IPS DF 6.9 (cell line): ENCODE measurements around the gene MMP21.

ENCODE experiments used
- DNase-seq: peaks from one replicate; pipeline ENCODE4 v3.0.0-alpha.2; 2013; ENCODE audit warnings: low read depth, low spot score
- H3K27ac ChIP-seq: one replicate; pipeline ENCODE4 v1.5.1; 2013; ENCODE audit warnings: low read length, control low read depth
- H3K27me3 ChIP-seq: 2 replicates; pipeline ENCODE4 v1.6.1; 2013; ENCODE audit warnings: mild to moderate bottlenecking, low read length; ENCODE audit not compliant: control insufficient read depth, insufficient read depth
- H3K36me3 ChIP-seq: 2 replicates; pipeline ENCODE4 v1.6.1; 2013; ENCODE audit warnings: low read length; ENCODE audit not compliant: control insufficient read depth, insufficient read depth
- H3K4me1 ChIP-seq: 2 replicates; pipeline ENCODE4 v1.6.1; 2013; ENCODE audit warnings: low read length; ENCODE audit not compliant: control insufficient read depth, insufficient read depth
- H3K4me3 ChIP-seq: 2 replicates; pipeline ENCODE4 v1.5.1; 2013; ENCODE audit warnings: mild to moderate bottlenecking, low read length
- H3K9me3 ChIP-seq: 2 replicates; pipeline ENCODE4 v1.6.1; 2013; ENCODE audit warnings: low read length, inconsistent platforms; ENCODE audit not compliant: control insufficient read depth, insufficient read depth
- WGBS: extraction: QIAGEN DNeasy Blood & Tissue Kit; methylation state at CpG from one replicate; pipeline ENCODE4 v1.1.7; 2013; ENCODE audit warnings: mixed read lengths, missing lambda C conversion rate; ENCODE audit not compliant: insufficient read length, insufficient coverage; 5-methylcytosine and 5-hydroxymethylcytosine counted together

MMP21 gene

GRCh38 chr10:125778556-125778955 is 2.9 kb upstream of the MMP21 start:
- H3K4me3 ChIP-seq = no peak overlapping the region
- no CpG with 5 or more reads among the region's 5 CpGs for WGBS

DNA sequence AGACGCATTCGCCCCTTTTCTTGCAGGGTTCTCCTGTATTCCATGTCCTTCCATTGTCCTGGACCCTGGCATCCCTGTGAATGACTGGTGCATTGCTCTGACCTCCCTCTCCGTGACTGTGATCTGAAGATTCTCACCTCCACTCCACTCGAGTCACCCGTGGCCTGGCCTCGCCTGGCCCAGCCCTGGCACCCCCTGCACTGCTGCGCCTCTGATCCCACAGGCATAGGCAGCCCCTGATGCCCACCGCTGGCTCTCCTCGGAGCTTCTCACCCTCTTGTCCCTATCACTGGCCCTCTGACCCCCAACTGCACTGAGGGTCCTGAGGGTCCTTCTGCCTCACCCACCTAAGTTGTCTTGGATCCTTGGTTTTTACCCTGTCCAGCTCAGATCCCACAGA is 2.2 kb upstream of the MMP21 start:
- WGBS = no CpG with 5 or more reads among the region's 9 CpGs
- no peak overlapping the region for H3K27ac ChIP-seq
- H3K27me3 ChIP-seq = no peaks in the 10 kb centered on the region
- no peaks in the 10 kb centered on the region for H3K9me3 ChIP-seq
- no peaks in the 10 kb centered on the region; the same call in 1 of the 2 replicates for H3K36me3 ChIP-seq
- no peak overlapping the region for H3K4me3 ChIP-seq
- H3K4me1 ChIP-seq = no peaks in the 10 kb centered on the region
- DNase-seq = no peak

More at GRCh38 chr10:125778556-125778955, 2.9 kb upstream of the MMP21 start:
- H3K9me3 ChIP-seq = no peaks in the 10 kb centered on the region
- no peaks in the 10 kb centered on the region for H3K4me1 ChIP-seq
- H3K36me3 ChIP-seq = no peaks in the 10 kb centered on the region; the same call in 1 of the 2 replicates
- no peak overlapping the region for H3K27ac ChIP-seq
- no peak for DNase-seq
- H3K27me3 ChIP-seq = no peaks in the 10 kb centered on the region

DNA sequence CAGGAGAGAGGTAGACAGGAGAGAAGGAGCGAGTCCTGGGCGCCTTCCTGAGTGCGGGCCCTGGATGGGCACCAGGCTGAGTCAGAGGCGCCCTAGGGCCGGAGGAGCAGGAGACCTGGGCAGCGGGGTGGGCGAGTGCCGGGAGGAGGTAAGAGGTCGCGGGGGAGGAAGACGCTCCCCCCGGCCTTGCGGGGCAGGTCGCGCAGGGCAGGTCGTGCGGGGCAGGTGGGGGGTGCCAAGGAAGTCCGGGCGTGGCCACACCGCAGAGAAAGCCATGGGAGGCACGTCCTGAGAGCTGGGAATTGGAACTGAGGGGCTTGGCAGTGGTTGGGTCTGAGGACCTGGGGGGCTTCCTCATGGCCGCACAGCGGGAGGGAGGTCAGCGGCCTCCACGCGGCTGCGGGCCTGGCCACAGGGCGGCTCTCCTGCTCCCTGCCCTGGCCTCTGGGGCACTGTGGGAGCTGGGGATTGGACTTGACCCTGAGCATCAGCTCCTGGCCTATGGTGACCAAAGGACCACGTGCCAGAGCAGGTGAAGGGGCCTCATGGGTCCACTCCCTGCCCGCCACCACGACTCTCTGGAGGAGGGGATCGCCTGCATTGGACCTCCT is 935 bp downstream of the MMP21 start:
- no peaks in the 10 kb centered on the region for H3K27me3 ChIP-seq
- DNase-seq = no peak
- no peaks in the 10 kb centered on the region for H3K4me1 ChIP-seq
- no peak overlapping the region for H3K4me3 ChIP-seq
- no peaks in the 10 kb centered on the region for H3K36me3 ChIP-seq
- H3K9me3 ChIP-seq = no peaks in the 10 kb centered on the region
- H3K27ac ChIP-seq = no peak overlapping the region
- no CpG with 5 or more reads among the region's 32 CpGs for WGBS

- no peak for DNase-seq
- Histone ChIP-seq H3K4me1 (no peaks in the 10 kb centered on the region), H3K36me3 (no peaks in the 10 kb centered on the region), H3K9me3 (no peaks in the 10 kb centered on the region), H3K27me3 (no peaks in the 10 kb centered on the region), H3K4me3 (no peak overlapping the region), H3K27ac (no peak overlapping the region)
- WGBS = no CpG with 5 or more reads among the region's 75 CpGs
These were observed 1.7 kb downstream of the MMP21 start for GRCh38 chr10:125773687-125774543.

DNA sequence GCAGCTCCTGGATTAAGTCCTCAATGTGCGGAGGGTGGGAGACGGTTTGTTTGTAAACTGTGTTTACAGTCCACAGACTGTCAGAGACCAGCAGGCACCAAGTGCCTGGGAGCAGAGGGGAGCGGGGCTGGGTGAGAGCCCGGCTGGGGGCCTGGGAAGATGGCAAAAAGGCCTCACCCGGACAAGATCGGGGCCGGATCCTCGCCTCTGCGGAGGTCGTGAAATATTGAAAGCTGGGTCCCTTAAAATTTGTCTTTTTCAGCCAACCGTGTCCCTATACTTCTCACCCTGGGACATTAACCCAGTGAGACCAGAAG is 2.8 kb downstream of the MMP21 start:
- Histone ChIP-seq H3K27ac (no peak overlapping the region), H3K4me3 (no peak overlapping the region), H3K9me3 (no peaks in the 10 kb centered on the region), H3K36me3 (no peaks in the 10 kb centered on the region), H3K27me3 (no peaks in the 10 kb centered on the region), H3K4me1 (no peaks in the 10 kb centered on the region)
- WGBS = no CpG with 5 or more reads among the region's 11 CpGs
- DNase-seq = no peak

GRCh38 chr10:125772112-125772863 is 3.3 kb downstream of the MMP21 start:
- no peak overlapping the region for H3K4me3 ChIP-seq
- H3K27ac ChIP-seq = no peak overlapping the region
- H3K27me3 ChIP-seq = no peaks in the 10 kb centered on the region
- WGBS = no CpG with 5 or more reads among the region's 28 CpGs
- H3K36me3 ChIP-seq = no peaks in the 10 kb centered on the region
- H3K4me1 ChIP-seq = no peaks in the 10 kb centered on the region
- H3K9me3 ChIP-seq = no peaks in the 10 kb centered on the region
- no peak for DNase-seq

GRCh38 chr10:125770844-125771243 is 4.8 kb downstream of the MMP21 start:
- no peak for DNase-seq
- Histone ChIP-seq H3K9me3 (no peaks in the 10 kb centered on the region), H3K27ac (no peak overlapping the region), H3K36me3 (no peaks in the 10 kb centered on the region), H3K27me3 (no peaks in the 10 kb centered on the region), H3K4me3 (no peak overlapping the region), H3K4me1 (no peaks in the 10 kb centered on the region)
- WGBS = no CpG with 5 or more reads among the region's 5 CpGs

- peaks cover 3% of the 10 kb centered on the region; the same call in 1 of the 2 replicates for H3K36me3 ChIP-seq
- WGBS = no CpG with 5 or more reads among the region's 12 CpGs
- no peak overlapping the region for H3K4me3 ChIP-seq
- no peaks in the 10 kb centered on the region for H3K27me3 ChIP-seq
- no peak for DNase-seq
- H3K9me3 ChIP-seq = no peaks in the 10 kb centered on the region
- no peak overlapping the region for H3K27ac ChIP-seq
- H3K4me1 ChIP-seq = no peaks in the 10 kb centered on the region
These were observed 6.4 kb downstream of the MMP21 start for GRCh38 chr10:125769175-125769574.

GRCh38 chr10:125768219-125768855 is 7.3 kb downstream of the MMP21 start:
- Histone ChIP-seq H3K27me3 (no peaks in the 10 kb centered on the region), H3K9me3 (no peaks in the 10 kb centered on the region), H3K4me1 (no peaks in the 10 kb centered on the region), H3K27ac (no peak overlapping the region), H3K36me3 (peaks cover 8% of the 10 kb centered on the region; the same call in 1 of the 2 replicates), H3K4me3 (no peak overlapping the region)
- no CpG with 5 or more reads among the region's 4 CpGs for WGBS
- DNase-seq = no peak

GRCh38 chr10:125766511-125766910 is 9.1 kb downstream of the MMP21 start:
- no peaks in the 10 kb centered on the region for H3K27me3 ChIP-seq
- WGBS = no CpG with 5 or more reads among the region's 4 CpGs
- H3K9me3 ChIP-seq = no peaks in the 10 kb centered on the region
- no peak overlapping the region for H3K4me3 ChIP-seq
- no peak overlapping the region for H3K27ac ChIP-seq
- H3K4me1 ChIP-seq = no peaks in the 10 kb centered on the region; the same call in 1 of the 2 replicates
- H3K36me3 ChIP-seq = peaks cover 13% of the 10 kb centered on the region; the same call in 1 of the 2 replicates
- no peak for DNase-seq
